ENCODE results near the gene PARP8.
A peak's percentile ranks its signal among the peaks of the same experiment; 100 is the strongest.
"Not testable (repeated sequence)": the region's sequence is repeated elsewhere in the genome, so short reads cannot be mapped to it uniquely, and the experiment has no call there.

The PARP8 gene

GRCh38 chr5:50687548-50687947 lies 21.1 kb downstream of the PARP8 start:
- no peak for DNase-seq (ENCODE audit: low read depth in 2 of 2)

GRCh38 chr5:50691399-50692016 lies 25.1 kb downstream of the PARP8 start:
- no peak for DNase-seq (ENCODE audit: low read depth in 2 of 2)

- DNase-seq (ENCODE audit: low read depth in 2 of 2) = no peak
These were observed 27.7 kb downstream of the PARP8 start for GRCh38 chr5:50694027-50694590.

- DNase-seq (ENCODE audit: low read depth in 2 of 2) = not testable (repeated sequence)
These were observed 28.2 kb downstream of the PARP8 start for GRCh38 chr5:50694626-50695025.

GRCh38 chr5:50697739-50698138 lies 31.3 kb downstream of the PARP8 start:
- DNase-seq (ENCODE audit: low read depth in 2 of 2) = no peak

- DNase-seq (ENCODE audit: low read depth in 2 of 2) = no peak
These were observed 33.3 kb downstream of the PARP8 start for GRCh38 chr5:50699737-50700136.

- DNase-seq (ENCODE audit: low read depth in 2 of 2) = no peak
These were observed 34.3 kb downstream of the PARP8 start for GRCh38 chr5:50700706-50701105.

GRCh38 chr5:50702615-50703366 lies 36.4 kb downstream of the PARP8 start:
- DNase-seq (ENCODE audit: low read depth in 2 of 2) = no peak

- no peak for DNase-seq (ENCODE audit: low read depth in 2 of 2)
These were observed 36.9 kb downstream of the PARP8 start for GRCh38 chr5:50703367-50703666.

- DNase-seq (ENCODE audit: low read depth in 2 of 2) = no peak
These were observed 38.3 kb downstream of the PARP8 start for GRCh38 chr5:50704730-50705129.

GRCh38 chr5:50709471-50709870 lies 43.0 kb downstream of the PARP8 start:
- no peak for DNase-seq (ENCODE audit: low read depth in 2 of 2)

- DNase-seq (ENCODE audit: low read depth in 2 of 2) = no peak
These were observed 44.4 kb downstream of the PARP8 start for GRCh38 chr5:50710838-50711237.

GRCh38 chr5:50711280-50711679 lies 44.8 kb downstream of the PARP8 start:
- DNase-seq (ENCODE audit: low read depth in 2 of 2) = peak in 1 of 2 donors; percentile 4

- no peak for DNase-seq (ENCODE audit: low read depth in 2 of 2)
These were observed 46.0 kb downstream of the PARP8 start for GRCh38 chr5:50712479-50712878.

GRCh38 chr5:50715001-50715400 lies 48.6 kb downstream of the PARP8 start:
- DNase-seq (ENCODE audit: low read depth in 2 of 2) = no peak

- no peak for DNase-seq (ENCODE audit: low read depth in 2 of 2)
These were observed 49.7 kb downstream of the PARP8 start for GRCh38 chr5:50716134-50716533.

GRCh38 chr5:50717651-50718050 lies 51.2 kb downstream of the PARP8 start:
- DNase-seq (ENCODE audit: low read depth in 2 of 2) = no peak

- DNase-seq (ENCODE audit: low read depth in 2 of 2) = no peak
These were observed 53.7 kb downstream of the PARP8 start for GRCh38 chr5:50720061-50720710.

GRCh38 chr5:50722223-50722622 lies 55.8 kb downstream of the PARP8 start:
- DNase-seq (ENCODE audit: low read depth in 2 of 2) = no peak

- DNase-seq (ENCODE audit: low read depth in 2 of 2) = no peak
These were observed 57.8 kb downstream of the PARP8 start for GRCh38 chr5:50724262-50724661.

GRCh38 chr5:50725800-50726474 lies 59.5 kb downstream of the PARP8 start:
- no peak for DNase-seq (ENCODE audit: low read depth in 2 of 2)

- DNase-seq (ENCODE audit: low read depth in 2 of 2) = no peak
These were observed 60.2 kb downstream of the PARP8 start for GRCh38 chr5:50726475-50727148.
